Left cardiac atrium (tissue), 4 donors: ENCODE data around the gene KIZ. TPM values are rescaled to one million over a fixed set of nuclear protein-coding genes. Genes with fewer than 3 reads are reported as not detected.

Experiments
- ATAC-seq, 2 donors: fragments of 200-7000 bp; cut with Tn5 transposase; one replicate each; pipeline ENCODE4 v1.9.1; 2020; ENCODE audit warnings: mild to moderate bottlenecking in 2 of 2, moderate library complexity in 2 of 2
- DNase-seq: peaks from one replicate; pipeline ENCODE4 v3.0.0-alpha.2; 2020
- intact Hi-C, 2 donors: fragments of 100-400 bp; cut with DNase I; formaldehyde crosslinking; loops; one replicate each; pipeline versions ENCODE4 v1.14.1 to v1.15.1; 2022 to 2023
- total RNA-seq, 2 donors: library from RNA; stranded (reverse); fragmentation: NEBNext Ultra II Directional; extraction: Animal tissue kit (Norgen Biotek cat#: 25700); gene quantifications; one replicate each; pipeline ENCODE4 v1.2.1, GENCODE V29; 2021
- donor health status: DM: no; HTN: yes; CAD: no.
- donor health status: DM: no; HTN: yes; CAD: no; lungs with severe emphysema.
- donor health status: DM: yes; HTN: yes; CAD: no.
- donor health status: Dilated cardiomyopathy.

Gene KIZ
- total RNA-seq, 2 donors from 2014 or later: 15.1 to 25.4 TPM

DNA sequence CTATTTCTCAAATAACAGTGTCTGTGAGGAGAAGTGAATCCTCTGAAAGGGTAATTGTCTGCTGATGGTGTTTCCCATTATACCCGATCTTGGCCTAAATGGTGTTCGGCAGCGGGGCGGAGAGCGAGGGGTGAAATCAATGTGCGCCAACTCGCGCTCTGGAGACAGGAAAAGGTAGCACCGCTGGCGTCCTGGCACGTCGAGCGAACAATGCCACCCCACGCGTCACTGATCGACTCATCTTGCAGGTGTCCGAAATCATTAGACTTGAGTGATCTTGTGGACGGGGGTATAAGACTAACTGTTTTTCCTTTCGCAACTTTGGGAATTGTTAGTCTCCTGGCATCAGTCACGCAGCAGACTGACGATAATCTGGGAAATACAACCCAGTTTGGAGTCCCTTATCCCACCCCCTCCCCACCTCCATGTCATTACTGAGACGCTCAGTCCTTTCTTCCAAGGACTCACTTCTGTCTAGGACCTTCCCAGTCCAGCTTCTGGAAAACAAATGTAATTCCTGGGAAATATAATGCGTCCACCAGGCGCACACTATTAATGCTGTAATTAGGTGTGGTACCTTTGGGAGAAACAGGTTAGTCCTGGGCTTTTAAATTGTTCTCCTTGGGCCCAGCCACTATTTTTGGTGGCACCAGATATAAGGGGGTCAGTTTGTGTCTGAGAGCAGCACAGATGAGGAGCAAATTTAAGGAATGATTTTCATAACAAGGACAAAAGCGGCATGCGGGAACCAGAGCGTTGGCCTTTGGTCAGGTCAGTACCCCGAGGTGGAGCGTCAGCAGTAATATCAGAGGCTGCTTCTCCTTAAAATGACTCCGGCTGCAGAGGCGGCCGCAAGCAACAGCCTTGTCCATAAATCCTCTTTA lies 22.1 kb upstream of the KIZ start:
- DNase-seq (no peak), ATAC-seq (no peak)
- intact Hi-C loops: no loop called here

DNA sequence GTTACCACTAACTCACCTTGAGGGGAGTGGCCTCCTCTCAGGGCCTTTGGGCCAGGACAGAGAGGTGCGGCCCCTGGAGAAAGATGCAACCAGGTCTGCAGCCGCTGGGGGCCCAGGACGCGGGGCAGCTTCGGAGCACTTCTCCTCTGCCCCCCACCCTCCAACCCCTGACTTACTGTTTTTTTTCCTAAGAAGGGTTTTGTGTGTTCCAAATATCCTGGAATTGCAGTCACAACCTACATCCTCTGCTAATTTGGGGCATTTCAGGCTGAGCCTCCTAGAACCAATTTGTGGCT lies 21.5 kb upstream of the KIZ start:
- ATAC-seq: no peak
- DNase-seq: no peak
- intact Hi-C loops: no loop called here

DNA sequence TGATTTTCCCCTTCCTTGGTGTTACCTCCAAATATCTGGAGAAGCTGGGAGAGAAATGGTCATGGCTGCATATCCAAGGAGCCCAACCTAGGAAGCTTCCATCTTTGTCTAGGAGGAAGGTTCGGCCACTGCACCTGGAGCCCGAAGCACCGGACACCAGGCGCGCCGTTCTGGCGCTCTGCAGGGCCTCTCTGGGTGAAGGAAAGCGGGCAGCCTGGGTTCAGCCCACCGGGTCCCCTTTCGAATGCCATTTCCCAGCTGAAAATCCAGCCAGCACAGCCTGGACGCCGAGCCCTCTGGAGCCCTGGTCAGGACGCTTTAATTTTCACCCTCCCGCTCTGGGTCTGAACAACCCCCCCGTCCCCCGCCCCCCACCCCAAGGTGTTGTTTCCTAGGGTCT lies 21.0 kb upstream of the KIZ start:
- intact Hi-C loops: no loop called here
- ATAC-seq: no peak

DNA sequence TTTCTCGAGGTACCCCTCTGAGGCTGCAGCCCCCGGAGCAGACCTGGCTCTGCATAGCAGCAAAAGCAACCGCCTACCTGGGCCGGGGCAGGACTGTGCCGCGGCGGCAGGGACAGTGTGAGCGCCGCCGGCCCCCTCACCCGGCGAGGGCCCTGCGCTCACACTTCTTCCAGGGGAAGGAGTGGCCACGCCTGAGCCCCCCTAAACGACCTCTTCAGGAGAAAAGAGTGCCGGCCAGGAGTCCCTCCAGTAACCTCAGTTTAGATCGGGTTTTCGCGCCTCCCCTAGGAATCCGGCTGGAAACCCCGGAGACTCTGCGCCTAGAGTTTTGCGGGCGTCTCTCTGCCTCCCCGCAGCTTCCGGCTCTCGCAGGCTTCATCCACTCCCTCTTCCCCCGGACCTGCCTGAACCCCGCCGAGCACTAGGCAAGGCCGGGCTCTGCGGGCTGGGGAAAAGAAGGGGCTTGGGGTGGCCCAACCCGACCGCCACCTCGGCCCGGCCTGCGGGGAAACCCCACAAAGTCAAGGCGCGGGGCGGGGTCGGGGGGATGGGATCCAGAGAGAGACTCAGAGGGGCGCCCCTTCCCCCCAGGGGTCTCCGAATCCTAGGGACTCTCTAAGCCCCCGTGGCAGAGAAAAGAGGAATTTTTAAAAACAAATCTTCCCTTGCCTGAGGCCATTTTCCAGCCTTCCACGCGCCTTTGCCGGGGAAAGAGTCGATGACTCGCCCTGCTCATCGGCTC lies 20.3 kb upstream of the KIZ start:
- intact Hi-C loops: no loop called here
- ATAC-seq (no peak), DNase-seq (no peak)

More for the DNA sequence above, 21.0 kb upstream of the KIZ start:
- no peak for DNase-seq

DNA sequence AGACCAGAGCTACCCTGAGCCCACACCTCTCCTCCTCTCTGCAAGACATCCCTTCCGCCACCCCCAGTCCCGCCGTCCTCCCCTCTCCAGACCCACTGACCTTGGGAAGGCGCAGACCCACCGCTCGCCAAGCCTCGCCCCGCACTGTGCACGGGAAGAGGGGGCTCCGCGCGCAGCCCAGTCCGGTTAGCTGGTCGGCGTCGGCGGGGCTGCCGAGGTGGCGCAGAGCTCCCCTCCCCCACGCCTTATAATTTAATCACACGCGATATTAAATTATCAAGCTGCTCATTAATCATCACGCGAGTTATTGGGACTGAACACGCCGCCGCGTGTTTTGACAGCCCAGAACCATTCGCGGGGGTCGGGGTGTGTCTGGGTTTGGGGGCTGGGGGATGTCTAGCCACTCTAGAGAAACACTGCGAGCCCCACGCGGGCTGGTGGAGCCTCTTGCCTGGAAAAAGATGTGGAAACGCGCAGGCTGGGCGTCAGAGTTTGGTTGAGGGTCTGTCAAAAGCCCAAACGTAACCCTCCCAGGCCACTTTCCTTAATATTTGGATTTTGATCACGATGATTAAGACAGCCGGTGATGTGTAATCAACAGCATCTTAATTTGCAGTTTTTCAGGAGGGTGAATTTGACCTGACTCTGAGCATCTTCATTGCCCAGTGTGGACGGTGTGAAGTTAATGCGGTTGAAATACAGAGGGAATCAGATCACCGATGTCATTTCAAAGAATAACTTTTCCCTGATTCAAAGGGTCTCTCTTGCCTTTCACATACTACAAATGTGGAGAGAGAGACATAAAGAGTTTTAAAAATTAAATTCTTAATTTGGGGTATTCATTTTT lies 19.5 kb upstream of the KIZ start, which contains the start of gene LINC00237:
Gene LINC00237, minus strand, starts transcription at position 188 of the 847 bp plus-strand sequence.
- no peak for DNase-seq
- ATAC-seq: no peak
- intact Hi-C loops: no loop called here

DNA sequence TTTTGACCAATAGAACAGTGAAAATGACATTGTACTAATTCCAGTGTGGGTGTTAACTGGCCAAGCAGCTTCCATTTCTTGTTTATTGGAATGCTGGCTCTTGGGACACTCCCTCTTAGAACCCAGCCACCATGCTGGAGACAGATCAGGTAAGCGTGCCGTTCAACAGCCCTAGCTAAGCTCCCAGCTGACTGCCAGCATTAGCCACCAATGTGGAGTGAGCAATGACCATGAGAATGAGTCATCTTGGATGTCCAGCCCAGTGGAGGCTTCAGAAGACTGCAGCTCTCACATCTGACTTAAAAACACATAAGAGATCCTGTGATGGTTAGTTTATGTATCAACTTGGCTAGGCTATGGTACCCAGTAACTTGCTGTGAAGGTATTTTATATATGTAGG lies 16.7 kb upstream of the KIZ start:
- no peak for DNase-seq
- no peak for ATAC-seq
- intact Hi-C loops: no loop called here

DNA sequence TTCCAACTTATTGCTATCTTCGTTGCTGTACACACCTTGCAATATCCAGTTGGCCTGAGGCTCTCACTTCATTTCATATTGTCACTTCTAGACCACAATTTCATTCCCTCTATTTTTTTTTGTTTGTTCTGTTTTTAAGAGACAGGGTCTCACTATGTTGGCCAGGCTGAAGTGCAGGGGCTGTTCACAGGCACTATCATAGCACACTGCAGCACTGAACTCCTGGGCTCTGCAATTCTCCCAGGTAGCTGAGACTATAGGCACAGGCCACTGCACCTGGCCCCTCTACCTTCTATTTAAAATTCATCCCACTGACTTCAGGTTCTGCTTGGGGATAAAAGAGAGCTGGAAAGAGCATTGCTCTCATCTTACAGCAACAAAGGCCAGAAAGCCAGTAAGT lies 15.1 kb upstream of the KIZ start:
- no peak for DNase-seq
- intact Hi-C loops: no loop called here
- no peak for ATAC-seq

DNA sequence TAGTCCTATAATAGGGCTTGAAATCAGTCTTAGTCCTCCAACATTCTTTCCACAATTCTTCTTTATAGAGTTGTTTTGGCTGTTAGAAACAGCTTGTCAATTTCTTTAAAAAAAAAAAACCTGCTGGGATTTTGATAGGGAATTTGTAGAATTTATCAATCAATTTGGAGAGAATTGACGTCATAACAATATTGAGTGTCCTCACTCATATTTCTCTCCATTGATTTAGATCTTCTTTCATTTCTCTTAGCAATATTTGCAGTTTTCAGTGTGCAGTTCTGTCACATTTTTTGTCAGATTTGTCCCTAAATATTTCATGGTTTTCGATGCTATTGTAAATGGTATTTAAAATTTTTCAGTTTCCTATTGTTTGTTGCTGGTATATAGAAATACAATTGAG lies 14.5 kb upstream of the KIZ start:
- intact Hi-C loops: no loop called here
- ATAC-seq (no peak), DNase-seq (no peak)

DNA sequence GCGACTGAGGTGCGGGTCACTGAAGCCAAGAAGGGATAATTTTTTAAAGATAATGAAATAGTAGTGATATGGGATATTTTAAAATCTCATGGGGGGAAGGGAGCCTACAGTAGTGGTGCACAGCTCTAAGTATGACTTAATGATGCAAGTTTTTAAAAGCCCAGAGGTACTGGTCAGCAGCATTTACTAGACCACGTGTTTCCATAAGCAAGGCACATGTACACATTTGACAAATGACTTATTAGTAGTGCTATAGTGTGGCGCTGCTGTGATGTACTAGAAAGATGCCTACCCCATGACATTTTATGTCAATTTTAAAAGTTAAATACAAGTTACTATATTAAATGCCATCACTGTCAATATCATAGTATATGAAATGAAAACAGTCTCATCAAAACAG lies 12.2 kb upstream of the KIZ start:
- intact Hi-C loops: no loop called here
- DNase-seq (no peak), ATAC-seq (no peak)

DNA sequence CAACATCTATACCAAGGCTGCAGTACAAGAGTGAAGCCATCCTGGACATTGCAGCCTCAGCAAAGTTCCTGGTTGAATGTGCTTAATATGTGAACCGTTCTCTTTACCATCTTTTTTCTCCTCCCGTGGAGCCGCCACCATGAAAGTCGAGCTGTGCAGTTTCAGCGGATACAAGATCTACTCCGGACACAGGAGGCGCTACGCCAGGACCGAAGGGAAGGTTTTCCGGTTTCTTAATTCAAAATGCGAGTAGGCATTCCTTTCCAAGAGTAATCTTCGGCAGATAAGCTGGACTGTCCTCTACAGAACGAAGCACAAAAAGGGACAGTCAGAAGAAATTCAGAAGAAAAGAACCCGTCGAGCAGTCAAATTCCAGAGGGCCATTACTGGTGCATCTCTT lies 11.3 kb upstream of the KIZ start:
- intact Hi-C loops: no loop called here
- DNase-seq (no peak), ATAC-seq (no peak)

DNA sequence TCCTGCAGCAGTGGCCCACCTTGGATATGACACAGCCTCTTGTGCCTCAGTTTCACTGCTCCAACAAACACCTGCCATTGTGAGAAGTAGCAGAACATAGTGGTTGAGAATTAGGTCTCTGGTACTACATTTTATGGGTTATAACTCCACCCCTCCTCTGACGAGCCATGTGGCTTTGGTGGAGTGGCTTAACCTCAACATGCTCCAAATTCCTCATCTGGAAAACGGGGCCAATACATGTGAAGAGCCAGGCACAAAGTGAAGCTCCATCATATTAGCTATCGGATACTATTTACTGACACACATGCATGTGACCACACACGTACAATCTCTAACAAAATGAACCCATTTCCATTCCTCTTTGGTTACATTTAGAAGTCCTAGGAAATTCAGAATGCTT lies 8.4 kb upstream of the KIZ start:
- DNase-seq (no peak), ATAC-seq (no peak)
- intact Hi-C loops: no loop called here

DNA sequence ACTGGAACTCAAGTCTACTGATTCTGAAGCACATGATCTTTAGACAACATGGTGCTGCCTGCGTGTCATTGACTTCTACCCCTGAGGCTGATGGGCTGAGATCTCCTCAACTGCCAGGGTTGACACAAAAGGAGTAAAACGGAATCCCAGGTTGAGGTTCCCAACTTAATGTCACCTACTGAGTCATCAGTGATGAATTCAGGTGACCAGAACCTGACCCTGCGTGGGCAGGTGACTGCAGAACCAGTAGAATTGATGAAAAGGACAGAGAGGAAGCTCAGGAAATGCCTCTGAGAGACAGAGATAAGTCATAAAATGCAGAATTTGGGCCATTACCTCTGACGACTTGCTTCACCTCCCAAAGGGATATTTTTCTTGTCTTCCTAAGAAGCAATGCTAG lies 7.7 kb upstream of the KIZ start:
- DNase-seq (no peak), ATAC-seq (no peak)
- intact Hi-C loops: no loop called here

DNA sequence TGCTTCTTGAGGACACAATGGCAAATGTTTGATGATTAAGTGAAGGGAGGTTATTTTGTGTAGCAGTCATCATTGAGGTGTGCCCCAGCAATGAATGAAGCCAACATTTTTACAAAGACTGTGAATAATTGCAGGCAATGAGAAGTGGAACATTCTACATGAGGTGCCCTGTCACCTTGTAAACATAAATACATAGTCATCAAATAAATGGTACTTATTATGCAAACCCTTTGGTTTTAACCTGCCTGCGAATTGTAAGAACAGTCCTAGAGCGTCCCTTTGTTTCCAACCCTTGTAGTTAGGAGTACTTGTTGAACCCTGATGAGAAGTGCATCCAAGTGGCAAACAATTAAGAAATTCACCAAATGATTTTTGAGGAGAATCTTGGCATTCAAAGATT lies 7.1 kb upstream of the KIZ start:
- intact Hi-C loops: no loop called here
- ATAC-seq: no peak
- DNase-seq: no peak

DNA sequence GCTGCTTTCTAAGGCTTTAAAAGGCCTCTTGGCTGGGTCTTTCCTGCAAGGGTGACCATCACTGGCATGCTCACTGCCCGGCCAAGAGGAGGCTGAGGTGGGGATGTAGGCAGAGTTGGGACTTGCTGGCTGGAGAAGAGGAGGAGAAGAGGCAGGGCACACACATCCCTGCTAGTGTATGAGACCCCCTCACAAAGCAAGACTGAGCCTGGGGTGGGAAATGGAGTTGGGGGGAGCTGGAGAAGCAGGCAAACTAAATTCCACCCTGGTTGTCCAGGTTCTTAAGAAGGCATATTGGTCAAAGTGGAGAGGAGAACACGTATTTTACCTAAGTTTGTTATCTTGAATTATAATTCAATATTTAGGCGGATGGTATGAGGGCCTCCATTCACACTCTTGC lies 1.7 kb upstream of the KIZ start:
- intact Hi-C loops: loop anchor here in 1 of 2 donors (10.0 kb wide), 1 partner anchor 259 kb away; no protein-coding TSS in a partner anchor
- ATAC-seq: no peak
- no peak for DNase-seq

DNA sequence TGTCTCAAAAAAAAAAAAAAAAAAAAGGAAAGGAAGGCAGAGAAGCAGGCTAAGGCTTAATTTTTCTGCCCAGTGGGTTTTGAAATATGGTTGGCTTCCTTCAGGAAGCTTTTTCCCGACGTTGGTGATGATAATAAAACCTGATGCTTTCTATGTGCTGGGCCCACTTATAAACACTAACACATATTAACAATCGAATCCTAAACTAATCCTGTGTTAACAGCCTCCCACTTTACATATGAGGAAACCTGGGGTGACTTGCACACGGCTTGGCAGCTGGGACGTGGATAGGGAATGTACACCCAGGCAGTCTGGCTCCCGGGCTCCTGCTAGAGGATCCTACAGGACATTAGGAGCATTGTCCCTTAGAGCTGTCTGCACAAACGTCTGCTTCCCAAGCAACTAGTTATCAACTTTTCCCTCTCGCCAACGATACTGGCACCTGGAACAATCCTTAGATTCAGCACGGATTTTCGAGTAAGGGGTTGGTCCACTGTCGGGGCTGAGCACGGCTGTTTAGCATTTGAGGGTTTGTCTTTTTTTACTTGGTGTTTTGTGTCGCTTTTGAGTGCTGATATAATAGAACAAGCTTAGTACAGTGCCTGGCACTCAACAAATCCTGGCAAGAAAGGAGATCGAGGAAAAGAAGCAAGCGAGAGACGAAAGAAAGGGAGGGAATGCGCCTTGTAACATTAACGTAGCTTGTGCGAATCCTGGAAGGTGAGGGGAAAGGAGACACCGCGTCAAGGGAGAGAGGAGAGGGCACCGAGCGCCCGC lies 622 bp upstream of the KIZ start:
- ATAC-seq (peak; percentile 49 to 66), DNase-seq (peak; percentile 57)
- intact Hi-C loops: loop anchor here in 1 of 2 donors (10.0 kb wide), 1 partner anchor 260 kb away; no protein-coding TSS in a partner anchor

DNA sequence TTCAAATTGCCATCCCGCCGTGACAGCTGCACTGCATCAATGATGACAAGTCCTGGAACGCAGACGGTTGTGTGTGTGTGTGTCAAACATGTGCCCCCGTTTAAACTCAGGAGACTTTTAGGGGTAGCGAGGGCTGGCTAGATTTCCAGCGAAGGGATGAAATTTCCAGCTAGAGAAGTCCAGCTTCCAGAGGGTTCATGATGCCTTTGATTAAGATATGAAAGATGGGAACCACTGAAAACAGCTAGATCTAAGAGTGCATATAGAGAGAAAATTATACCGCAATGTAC lies 644 bp downstream of the KIZ start:
- ATAC-seq (peak; percentile 1 to 2), DNase-seq (peak; percentile 24)
- intact Hi-C loops: loop anchor here in 1 of 2 donors (10.0 kb wide), 1 partner anchor 262 kb away; no protein-coding TSS in a partner anchor

DNA sequence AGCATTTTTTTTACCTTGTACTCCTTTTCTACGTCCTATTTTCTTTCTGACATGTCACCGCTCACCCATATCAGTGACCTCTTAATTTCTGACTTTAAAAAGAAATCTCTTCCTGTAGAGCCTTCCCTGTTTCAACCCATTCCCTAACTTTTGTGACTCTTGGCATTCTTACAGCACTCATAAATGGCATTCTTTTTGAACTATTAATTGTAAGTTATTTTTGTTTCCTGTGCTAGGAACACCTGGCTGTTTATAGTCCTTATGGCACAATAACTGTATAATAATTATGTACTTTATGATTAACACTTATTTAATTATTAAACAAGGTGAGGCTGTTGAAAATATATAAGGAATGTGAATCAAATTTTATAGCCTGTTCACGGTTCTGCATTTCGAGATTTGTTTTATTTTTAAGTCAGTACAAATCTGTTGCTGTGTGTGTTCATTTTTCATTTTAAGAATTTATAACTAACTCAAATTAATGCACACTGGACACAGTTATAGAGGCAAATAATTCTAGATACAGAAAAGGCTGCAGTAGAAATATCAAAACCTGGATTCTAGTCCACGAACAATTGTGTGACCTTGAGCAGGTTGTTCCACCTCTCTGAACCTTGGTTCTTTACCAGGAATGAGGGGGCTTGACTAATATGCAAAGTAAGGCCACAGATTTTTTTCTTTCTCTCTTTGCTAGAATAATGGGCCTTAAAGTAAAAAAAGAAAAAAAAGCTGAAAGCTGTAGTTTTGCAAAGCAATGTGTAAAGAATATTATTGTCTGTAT lies 1.5 kb downstream of the KIZ start:
- no peak for ATAC-seq
- intact Hi-C loops: loop anchor here in 1 of 2 donors (10.0 kb wide), 1 partner anchor 263 kb away; no protein-coding TSS in a partner anchor
- no peak for DNase-seq

DNA sequence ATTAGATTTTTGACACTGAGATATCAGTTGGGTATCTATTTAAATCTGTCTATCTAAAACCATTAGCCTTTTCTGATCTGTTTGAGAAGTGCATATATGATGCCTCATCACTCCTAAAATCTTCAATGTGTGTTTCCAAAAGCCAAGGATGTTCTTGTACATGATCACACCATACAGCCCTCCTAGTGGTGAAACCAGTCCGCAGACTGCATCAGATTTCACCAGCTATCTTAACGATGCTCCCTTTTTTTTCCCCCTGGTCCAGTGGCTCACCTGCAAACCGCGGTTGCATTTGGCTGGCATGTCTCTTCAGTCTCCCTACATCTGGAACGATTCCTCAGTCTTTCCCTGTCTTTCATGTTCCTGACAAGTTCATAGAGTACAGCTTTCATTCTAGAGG lies 4.0 kb downstream of the KIZ start:
- no peak for DNase-seq
- no peak for ATAC-seq
- intact Hi-C loops: loop anchor here in 1 of 2 donors (10.0 kb wide), 1 partner anchor 265 kb away; no protein-coding TSS in a partner anchor
